ENCODE results near the gene FLRT1. TPM values are rescaled to one million over a fixed set of nuclear protein-coding genes. Genes with fewer than 3 reads are reported as not detected.

FLRT1 gene
- total RNA-seq, 1 donor from 2014 or later = 0.11 TPM

GRCh38 chr11:64021757-64022093 is 14.0 kb upstream of the FLRT1 start:
- peaks cover 7% of the 10 kb centered on the region for H3K27me3 Mint-ChIP-seq (ENCODE audit: insufficient read depth, low read depth)
- DNase-seq (ENCODE audit: low spot score) = peak; percentile 26
- peak overlapping the region; percentile 89 for H3K27ac Mint-ChIP-seq
- H3K36me3 Mint-ChIP-seq = no peaks in the 10 kb centered on the region
- peaks cover 55% of the 10 kb centered on the region for H3K4me1 Mint-ChIP-seq
- TF ChIP-seq CTCF (IDR thresholded peaks at IDR 0.05) = no peak
- no peak for TF ChIP-seq EZH2 (IDR thresholded peaks at IDR 0.05)
- TF ChIP-seq EZH2phosphoT487 (IDR thresholded peaks at IDR 0.05) = no peak
- Histone ChIP-seq H2AFZ (replicated peaks) (no peak overlapping the region), H4K20me1 (ENCODE audit: low read depth) (peaks cover 10% of the 10 kb centered on the region), H3K9ac (no peak overlapping the region), H3F3A (ENCODE audit: low read depth) (peaks cover 13% of the 10 kb centered on the region), H3K27me3 (peaks cover 5% of the 10 kb centered on the region), H3K27ac (no peak overlapping the region), H3K9me3 (ENCODE audit: low read depth) (no peaks in the 10 kb centered on the region), H3K4me1 (peaks cover 14% of the 10 kb centered on the region), H3K36me3 (no peaks in the 10 kb centered on the region), H3K4me3 (no peak overlapping the region), H3K79me2 (ENCODE audit: low read depth) (no peaks in the 10 kb centered on the region), H3K4me2 (no peak overlapping the region)
- no peak overlapping the region for H3K4me3 Mint-ChIP-seq
- no peaks in the 10 kb centered on the region for H3K9me3 Mint-ChIP-seq

GRCh38 chr11:64022125-64022784 is 13.5 kb upstream of the FLRT1 start:
- peaks cover 16% of the 10 kb centered on the region for H3K4me1 ChIP-seq
- H3F3A ChIP-seq (ENCODE audit: low read depth) = peaks cover 13% of the 10 kb centered on the region
- Mint-ChIP-seq H3K27ac (no peak overlapping the region), H3K9me3 (no peaks in the 10 kb centered on the region), H3K4me3 (no peak overlapping the region), H3K27me3 (ENCODE audit: insufficient read depth, low read depth) (peaks cover 7% of the 10 kb centered on the region), H3K4me1 (peaks cover 56% of the 10 kb centered on the region), H3K36me3 (no peaks in the 10 kb centered on the region)
- H3K9ac ChIP-seq = no peak overlapping the region
- H3K36me3 ChIP-seq = no peaks in the 10 kb centered on the region
- H4K20me1 ChIP-seq (ENCODE audit: low read depth) = peaks cover 10% of the 10 kb centered on the region
- peaks cover 5% of the 10 kb centered on the region for H3K27me3 ChIP-seq
- no peak for TF ChIP-seq EZH2phosphoT487 (IDR thresholded peaks at IDR 0.05)
- TF ChIP-seq CTCF (IDR thresholded peaks at IDR 0.05) = no peak
- TF ChIP-seq EZH2 (IDR thresholded peaks at IDR 0.05) = no peak
- no peak overlapping the region for H3K27ac ChIP-seq
- H3K79me2 ChIP-seq (ENCODE audit: low read depth) = no peaks in the 10 kb centered on the region
- H3K4me2 ChIP-seq = no peak overlapping the region
- no peaks in the 10 kb centered on the region for H3K9me3 ChIP-seq (ENCODE audit: low read depth)
- no peak for DNase-seq (ENCODE audit: low spot score)
- no peak overlapping the region for H2AFZ ChIP-seq (replicated peaks)
- H3K4me3 ChIP-seq = no peak overlapping the region

GRCh38 chr11:64023712-64024710 is 11.7 kb upstream of the FLRT1 start:
- no peak for TF ChIP-seq CTCF (IDR thresholded peaks at IDR 0.05)
- no peak for TF ChIP-seq EZH2phosphoT487 (IDR thresholded peaks at IDR 0.05)
- no peak for TF ChIP-seq EZH2 (IDR thresholded peaks at IDR 0.05)
- Mint-ChIP-seq H3K27me3 (ENCODE audit: insufficient read depth, low read depth) (peaks cover 7% of the 10 kb centered on the region), H3K4me1 (peaks cover 66% of the 10 kb centered on the region), H3K36me3 (no peaks in the 10 kb centered on the region), H3K4me3 (no peak overlapping the region), H3K27ac (peak overlapping the region; percentile 75), H3K9me3 (no peaks in the 10 kb centered on the region)
- no peak overlapping the region for H3K27ac ChIP-seq
- no peak overlapping the region for H3K4me3 ChIP-seq
- H3K4me1 ChIP-seq = peaks cover 32% of the 10 kb centered on the region
- no peak overlapping the region for H3K4me2 ChIP-seq
- peaks cover 13% of the 10 kb centered on the region for H3F3A ChIP-seq (ENCODE audit: low read depth)
- H3K9me3 ChIP-seq (ENCODE audit: low read depth) = no peaks in the 10 kb centered on the region
- no peaks in the 10 kb centered on the region for H3K36me3 ChIP-seq
- no peak overlapping the region for H2AFZ ChIP-seq (replicated peaks)
- no peak overlapping the region for H3K9ac ChIP-seq
- DNase-seq (ENCODE audit: low spot score) = no peak
- peaks cover 10% of the 10 kb centered on the region for H4K20me1 ChIP-seq (ENCODE audit: low read depth)
- peaks cover 7% of the 10 kb centered on the region for H3K27me3 ChIP-seq
- no peaks in the 10 kb centered on the region for H3K79me2 ChIP-seq (ENCODE audit: low read depth)

Data from neural progenitor cell (in vitro differentiated cells).